Ovary (tissue), 3 donors: Measurements from ENCODE around the gene FBN1.

Source experiments
- EP300 ChIP-seq: sonication (generic); formaldehyde crosslinking; IDR thresholded peaks from one replicate; pipeline ENCODE4 v1.6.1; 2017; ENCODE audit warnings: antibody characterized with exemption
- POLR2A ChIP-seq: fragments of 450-650 bp; IDR thresholded peaks from one replicate; pipeline ENCODE4 v1.6.1; 2017; ENCODE audit warnings: antibody characterized with exemption, mild to moderate bottlenecking, moderate library complexity
- TF ChIP-seq, protein P1 (sequence below), 3 donors: fragments of 450-650 bp in 2 of 3; fragments of 200-600 bp in 1 of 3; IDR thresholded peaks; one replicate each; pipeline versions ENCODE4 v1.5.1 to v1.8.0; 2016 to 2022; ENCODE audit warnings: antibody characterized with exemption in 3 of 3, mild to moderate bottlenecking in 1 of 3
- donor health status: DM: no; HTN: no; CAD: no.

DNA sequence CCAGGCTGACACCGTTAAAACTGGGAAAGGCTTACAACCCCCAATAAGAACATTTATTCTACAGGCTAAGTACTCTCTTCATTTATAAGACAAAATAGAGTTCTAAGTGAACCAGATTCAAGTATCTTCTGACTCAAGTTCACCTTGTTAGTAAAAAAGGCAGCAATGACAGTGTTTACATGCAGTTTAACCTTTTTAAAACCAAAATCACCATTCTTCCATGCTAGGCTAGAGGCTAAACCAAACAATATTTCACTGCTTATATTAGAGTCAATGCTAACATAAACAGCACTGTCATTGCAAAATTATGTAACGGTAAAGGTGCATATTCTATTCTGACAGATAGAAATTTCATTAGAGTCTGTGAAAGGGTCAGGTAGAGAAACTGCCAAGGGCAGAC lies 118.0 kb downstream of the FBN1 start:
- TF ChIP-seq, protein P1, sequence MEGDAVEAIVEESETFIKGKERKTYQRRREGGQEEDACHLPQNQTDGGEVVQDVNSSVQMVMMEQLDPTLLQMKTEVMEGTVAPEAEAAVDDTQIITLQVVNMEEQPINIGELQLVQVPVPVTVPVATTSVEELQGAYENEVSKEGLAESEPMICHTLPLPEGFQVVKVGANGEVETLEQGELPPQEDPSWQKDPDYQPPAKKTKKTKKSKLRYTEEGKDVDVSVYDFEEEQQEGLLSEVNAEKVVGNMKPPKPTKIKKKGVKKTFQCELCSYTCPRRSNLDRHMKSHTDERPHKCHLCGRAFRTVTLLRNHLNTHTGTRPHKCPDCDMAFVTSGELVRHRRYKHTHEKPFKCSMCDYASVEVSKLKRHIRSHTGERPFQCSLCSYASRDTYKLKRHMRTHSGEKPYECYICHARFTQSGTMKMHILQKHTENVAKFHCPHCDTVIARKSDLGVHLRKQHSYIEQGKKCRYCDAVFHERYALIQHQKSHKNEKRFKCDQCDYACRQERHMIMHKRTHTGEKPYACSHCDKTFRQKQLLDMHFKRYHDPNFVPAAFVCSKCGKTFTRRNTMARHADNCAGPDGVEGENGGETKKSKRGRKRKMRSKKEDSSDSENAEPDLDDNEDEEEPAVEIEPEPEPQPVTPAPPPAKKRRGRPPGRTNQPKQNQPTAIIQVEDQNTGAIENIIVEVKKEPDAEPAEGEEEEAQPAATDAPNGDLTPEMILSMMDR (IDR thresholded peaks at IDR 0.05): no peak
- TF ChIP-seq EP300: no peak
- TF ChIP-seq POLR2A: no peak
